C1 segment of cervical spinal cord (tissue), 14 donors: ENCODE data around the gene STXBP4.
"Not testable (repeated sequence)": the region's sequence is repeated elsewhere in the genome, so short reads cannot be mapped to it uniquely, and the experiment has no call there.

Source experiments
- DNase-seq, 14 donors: peaks; one replicate each; lab custom pipeline; 2025; lab: John Stamatoyannopoulos, UW

The STXBP4 gene

GRCh38 chr17:55054429-55054828 is 85.9 kb downstream of the STXBP4 start:
- DNase-seq: no peak

GRCh38 chr17:55056526-55056925 is 88.0 kb downstream of the STXBP4 start:
- peak in 1 of 14 donors; percentile 9 for DNase-seq

- DNase-seq: no peak
Measured at GRCh38 chr17:55057184-55057583, 88.6 kb downstream of the STXBP4 start.

GRCh38 chr17:55059724-55060123 is 91.2 kb downstream of the STXBP4 start:
- no peak for DNase-seq

GRCh38 chr17:55062921-55063320 is 94.4 kb downstream of the STXBP4 start:
- DNase-seq: no peak

- DNase-seq: no peak
Measured at GRCh38 chr17:55063885-55064874, 95.6 kb downstream of the STXBP4 start.

GRCh38 chr17:55067697-55068439 is 99.3 kb downstream of the STXBP4 start:
- DNase-seq: no peak

- DNase-seq: no peak
Measured at GRCh38 chr17:55068862-55069811, 100.6 kb downstream of the STXBP4 start.

- no peak for DNase-seq
Measured at GRCh38 chr17:55069983-55070529, 101.5 kb downstream of the STXBP4 start.

- no peak for DNase-seq
Measured at GRCh38 chr17:55072898-55073297, 104.3 kb downstream of the STXBP4 start.

GRCh38 chr17:55073467-55073866 is 104.9 kb downstream of the STXBP4 start:
- DNase-seq: not testable (repeated sequence)

GRCh38 chr17:55081559-55081958 is 113.0 kb downstream of the STXBP4 start:
- DNase-seq: no peak

GRCh38 chr17:55086635-55087058 is 118.1 kb downstream of the STXBP4 start:
- DNase-seq: no peak

GRCh38 chr17:55089256-55089655 is 120.7 kb downstream of the STXBP4 start:
- DNase-seq: no peak

- DNase-seq: no peak
Measured at GRCh38 chr17:55090079-55090492, 121.5 kb downstream of the STXBP4 start.

- DNase-seq: no peak
Measured at GRCh38 chr17:55093353-55093752, 124.8 kb downstream of the STXBP4 start.

GRCh38 chr17:55098765-55099164 is 130.2 kb downstream of the STXBP4 start:
- no peak for DNase-seq

- no peak for DNase-seq
Measured at GRCh38 chr17:55110521-55110920, 142.0 kb downstream of the STXBP4 start.

- DNase-seq: no peak
Measured at GRCh38 chr17:55114283-55114682, 145.7 kb downstream of the STXBP4 start.

- DNase-seq: no peak
Measured at GRCh38 chr17:55116440-55116914, 147.9 kb downstream of the STXBP4 start.

GRCh38 chr17:55117164-55117563 is 148.6 kb downstream of the STXBP4 start:
- no peak for DNase-seq
